ENCODE data around the gene RYK.

DNA sequence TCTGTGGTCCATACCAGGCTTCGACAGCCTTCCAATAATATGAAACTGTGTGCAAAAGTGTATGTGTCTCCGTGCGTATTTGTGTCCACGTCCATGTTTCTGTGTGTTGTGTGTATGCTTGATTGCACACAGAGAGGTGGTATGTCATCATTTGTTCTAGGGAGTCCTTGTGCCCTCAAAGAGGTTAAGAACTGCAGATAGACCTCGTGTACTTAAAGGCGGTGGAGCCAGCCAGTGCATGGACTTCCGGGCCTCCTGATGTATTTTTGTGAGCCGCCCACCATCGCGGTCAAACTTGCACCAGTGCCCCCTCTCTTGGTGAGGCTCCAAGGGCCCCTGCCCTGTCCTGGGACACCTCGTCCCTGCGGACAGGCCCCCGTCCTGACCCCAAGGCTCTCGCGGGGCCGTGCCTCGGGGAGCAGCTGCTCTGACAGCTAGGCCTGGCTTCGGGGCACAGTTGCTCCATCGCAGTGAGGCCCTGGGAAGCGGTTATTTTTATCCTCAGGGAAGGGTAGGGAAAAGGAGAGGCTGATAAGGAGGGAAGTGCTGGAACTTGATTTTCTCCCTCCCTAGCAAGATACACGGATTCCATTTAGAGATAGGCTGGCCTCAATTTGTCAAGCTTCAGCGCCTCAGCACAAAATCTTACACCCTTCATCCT lies 1.2 kb upstream of the RYK start:
- no peak for TF ChIP-seq POLR2AphosphoS5 (IDR thresholded peaks at IDR 0.05; ENCODE audit: low read depth, low read length)
- TF ChIP-seq, protein P1, sequence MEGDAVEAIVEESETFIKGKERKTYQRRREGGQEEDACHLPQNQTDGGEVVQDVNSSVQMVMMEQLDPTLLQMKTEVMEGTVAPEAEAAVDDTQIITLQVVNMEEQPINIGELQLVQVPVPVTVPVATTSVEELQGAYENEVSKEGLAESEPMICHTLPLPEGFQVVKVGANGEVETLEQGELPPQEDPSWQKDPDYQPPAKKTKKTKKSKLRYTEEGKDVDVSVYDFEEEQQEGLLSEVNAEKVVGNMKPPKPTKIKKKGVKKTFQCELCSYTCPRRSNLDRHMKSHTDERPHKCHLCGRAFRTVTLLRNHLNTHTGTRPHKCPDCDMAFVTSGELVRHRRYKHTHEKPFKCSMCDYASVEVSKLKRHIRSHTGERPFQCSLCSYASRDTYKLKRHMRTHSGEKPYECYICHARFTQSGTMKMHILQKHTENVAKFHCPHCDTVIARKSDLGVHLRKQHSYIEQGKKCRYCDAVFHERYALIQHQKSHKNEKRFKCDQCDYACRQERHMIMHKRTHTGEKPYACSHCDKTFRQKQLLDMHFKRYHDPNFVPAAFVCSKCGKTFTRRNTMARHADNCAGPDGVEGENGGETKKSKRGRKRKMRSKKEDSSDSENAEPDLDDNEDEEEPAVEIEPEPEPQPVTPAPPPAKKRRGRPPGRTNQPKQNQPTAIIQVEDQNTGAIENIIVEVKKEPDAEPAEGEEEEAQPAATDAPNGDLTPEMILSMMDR (IDR thresholded peaks at IDR 0.05 in 2 of 3, conservative IDR thresholded peaks at IDR 0.05 in 1 of 3; ENCODE audit: borderline replicate concordance in 1 of 3, insufficient read depth in 1 of 3, low read depth in 2 of 3, low read length in 2 of 3), result no peak
- TF ChIP-seq ZBTB33 (IDR thresholded peaks at IDR 0.05; ENCODE audit: extremely low read depth, insufficient replicate concordance, low read length), result no peak
- TF ChIP-seq EZH2phosphoT487 (IDR thresholded peaks at IDR 0.05; ENCODE audit: borderline replicate concordance), result no peak
- TF ChIP-seq POLR2A (IDR thresholded peaks at IDR 0.05; ENCODE audit: borderline replicate concordance, extremely low read depth, insufficient read depth, insufficient read length), result no peak
- TF ChIP-seq REST (IDR thresholded peaks at IDR 0.05; ENCODE audit: low read depth), result no peak
- no peak for TF ChIP-seq MAX (IDR thresholded peaks at IDR 0.05)
- no peak for TF ChIP-seq YY1 (IDR thresholded peaks at IDR 0.05; ENCODE audit: extremely low read depth, insufficient replicate concordance, low read depth, low read length)
- TF ChIP-seq SIN3A (IDR thresholded peaks at IDR 0.05; ENCODE audit: low read depth), result no peak

All from HCT116 (cell line).